Posterior vena cava (tissue), 2 donors: ENCODE data around the gene FGF13. TPM values are rescaled to one million over a fixed set of nuclear protein-coding genes. Genes with fewer than 3 reads are reported as not detected.

Source experiments
- DNase-seq: peaks from one replicate; pipeline ENCODE4 v3.0.0-alpha.2; 2020; ENCODE audit warnings: low spot score
- intact Hi-C, 2 donors: fragments of 100-400 bp; cut with DNase I; formaldehyde crosslinking; loops; one replicate each; pipeline versions ENCODE4 v1.14.1 to v1.14.2; 2022 to 2023
- microRNA-seq, 2 donors: library from miRNA; unstranded; fragments of <30 nt; microRNA quantifications; one replicate each; pipeline ENCODE4 v1.2.0, GENCODE V29; 2020 to 2021; ENCODE audit warnings: borderline microRNAs expressed in 2 of 2
- total RNA-seq, 2 donors: library from RNA; stranded (reverse); fragmentation: NEBNext Ultra II Directional; extraction: Animal tissue kit (Norgen Biotek cat#: 25700); gene quantifications; one replicate each; pipeline ENCODE4 v1.2.1, GENCODE V29; 2021
- donor health status: DM: yes; HTN: yes; CAD: no.
- donor health status: DM: yes; HTN: yes; CAD: no.

FGF13 gene
- total RNA-seq, 2 donors from 2014 or later, result 10.6 to 13.6 TPM

DNA sequence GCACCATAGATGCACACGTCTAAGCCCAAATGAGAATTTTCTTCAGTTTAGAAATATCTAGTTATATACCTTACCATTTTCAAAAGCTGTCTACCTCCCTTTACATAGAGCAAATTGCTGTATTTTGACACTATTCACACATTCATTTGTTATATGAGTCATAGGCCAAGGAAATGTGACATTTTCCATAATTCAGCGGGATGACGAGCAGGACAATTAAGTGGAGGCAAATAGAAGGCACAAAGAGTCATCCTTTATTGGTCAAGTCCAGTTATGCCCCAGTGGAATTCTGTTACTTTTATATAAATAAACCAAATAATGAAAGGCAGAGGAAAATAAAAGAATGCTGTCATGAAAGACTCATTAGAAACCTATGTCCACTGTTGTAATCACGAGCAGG, 27.9 kb downstream of the FGF13 start:
- intact Hi-C loops, result no loop called here
- DNase-seq, result no peak

DNA sequence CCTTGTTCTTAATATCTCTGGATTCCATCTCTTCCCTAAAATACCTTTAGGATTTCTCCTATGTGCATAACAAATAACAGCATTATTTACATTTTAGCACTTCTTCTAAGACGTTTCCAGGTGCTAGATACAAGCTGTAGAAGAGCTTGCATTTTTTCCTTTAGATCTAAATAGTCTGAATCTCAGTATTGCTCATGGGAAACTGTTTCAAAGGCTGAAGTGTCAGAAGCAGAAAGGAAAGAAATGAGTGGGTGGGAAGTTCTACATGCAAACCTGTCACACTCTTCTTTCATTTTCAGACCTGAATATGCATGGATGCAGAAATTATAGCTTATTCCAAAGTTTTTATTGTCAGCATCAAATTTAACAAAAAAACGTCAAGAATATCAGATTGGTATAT, 41.8 kb downstream of the FGF13 start:
- intact Hi-C loops, result no loop called here
- no peak for DNase-seq

- intact Hi-C loops, result no loop called here
- no peak for DNase-seq
Observed at GRCh38 chrX:138664466-138664865, 47.1 kb downstream of the FGF13 start.

DNA sequence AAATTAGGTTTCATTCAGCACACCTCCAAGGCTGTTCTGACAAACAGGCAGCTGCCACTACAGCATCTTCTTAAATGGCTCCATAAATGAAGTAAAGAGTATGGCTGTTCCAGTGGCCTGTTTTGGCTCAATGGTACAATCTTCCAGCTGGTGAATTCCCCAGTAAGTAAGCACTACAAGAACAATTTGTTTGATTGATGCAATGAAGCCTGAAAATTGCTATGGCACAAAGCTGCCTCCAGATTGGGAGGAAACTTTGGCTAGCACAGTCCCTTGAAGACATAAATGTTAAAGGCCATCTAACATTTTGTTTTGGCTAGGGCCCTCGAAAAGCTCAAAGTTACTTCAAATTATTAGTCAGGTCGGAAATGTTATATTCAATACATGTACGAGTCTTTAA, 47.5 kb downstream of the FGF13 start:
- no peak for DNase-seq
- intact Hi-C loops, result no loop called here

DNA sequence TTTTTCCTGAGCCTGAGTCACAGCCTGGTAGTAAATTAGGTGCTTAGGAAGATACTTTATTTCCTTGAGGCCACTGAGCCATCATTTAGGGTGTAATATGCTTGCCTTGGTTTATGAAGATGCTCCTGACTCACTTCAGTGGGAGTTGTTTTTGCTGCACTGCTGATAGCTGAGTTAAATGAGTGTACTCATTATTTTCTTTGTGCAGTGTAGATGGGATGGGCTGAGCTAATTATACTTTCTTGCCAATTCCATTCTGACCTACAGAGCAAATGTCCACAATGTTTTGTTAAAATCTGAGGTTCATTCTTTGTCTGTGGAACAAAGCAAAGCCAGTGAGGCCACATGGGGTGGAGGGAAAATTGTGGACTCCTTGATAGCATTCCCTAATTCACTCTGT, 60.0 kb downstream of the FGF13 start:
- no peak for DNase-seq
- intact Hi-C loops, result no loop called here

DNA sequence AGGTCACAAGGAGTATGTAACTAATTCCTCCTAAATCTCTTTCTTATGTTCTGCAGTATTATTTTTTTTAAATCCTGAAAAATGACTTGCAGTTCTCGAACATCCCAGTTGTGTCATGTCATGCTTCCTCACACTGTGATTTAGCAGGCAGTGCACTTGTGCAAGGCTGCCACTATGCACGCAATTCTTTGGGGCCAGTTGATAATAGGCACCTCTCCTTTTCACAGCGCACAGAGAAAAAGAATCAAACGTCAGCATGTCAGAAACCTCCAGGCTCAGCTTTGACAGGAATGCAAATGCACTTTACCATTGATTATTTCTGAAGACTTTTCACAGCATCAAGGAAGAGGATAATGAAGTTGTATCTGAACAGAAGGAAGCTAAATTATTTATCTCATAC, 62.9 kb downstream of the FGF13 start:
- intact Hi-C loops, result no loop called here
- DNase-seq, result no peak

DNA sequence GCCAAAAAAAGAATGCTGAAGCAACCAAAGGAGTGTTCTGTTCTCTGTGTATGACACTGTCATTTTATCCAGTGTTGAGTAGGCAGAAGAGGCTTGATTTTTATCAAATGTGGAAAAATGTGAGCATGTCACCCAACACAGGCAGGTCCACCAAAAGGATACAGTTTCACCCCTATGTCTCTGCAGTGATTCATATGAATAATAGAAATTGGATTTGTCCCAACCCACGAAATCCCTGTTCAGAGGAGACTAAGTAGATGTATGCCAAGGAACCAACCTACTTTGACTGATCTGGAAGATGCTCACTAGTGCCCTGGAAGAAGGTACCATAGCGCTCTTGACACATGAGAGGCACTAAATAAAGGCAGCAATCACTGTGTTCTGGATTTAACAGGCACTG, 72.5 kb downstream of the FGF13 start:
- DNase-seq, result no peak
- intact Hi-C loops, result loop anchor here in 1 of 2 donors (2.0 kb wide), 1 partner anchor 44 kb away; no protein-coding TSS in a partner anchor

Small RNAs within 50 kb of the gene (microRNA-seq; reads per million reads assigned to microRNA genes)
- gene MIR504, result 6.5 to 22.3 reads per million in 2 donors
